Hepatocyte (in vitro differentiated cells): Measurements from ENCODE around the gene KRT71. TPM values are rescaled to one million over a fixed set of nuclear protein-coding genes. Genes with fewer than 3 reads are reported as not detected.

ENCODE experiments used
- DNase-seq: peaks from one replicate; pipeline ENCODE4 v3.0.0-alpha.2; 2016; ENCODE audit warnings: low spot score
- H2AFZ ChIP-seq: fragments of 200-600 bp; sonication (generic); 2 replicates; pipeline ENCODE4 v1.6.0; 2016; ENCODE audit warnings: antibody characterized with exemption, mild to moderate bottlenecking
- H3K27ac ChIP-seq: fragments of 200-600 bp; sonication (generic); 2 replicates; pipeline ENCODE4 v1.5.1; 2016; ENCODE audit warnings: mild to moderate bottlenecking
- H3K27me3 ChIP-seq: fragments of 200-600 bp; sonication (generic); 2 replicates; pipeline ENCODE4 v1.6.1; 2016
- H3K36me3 ChIP-seq: fragments of 200-600 bp; sonication (generic); replicated peaks from 2 replicates; pipeline ENCODE4 v1.5.1; 2016; ENCODE audit warnings: low read depth; ENCODE audit not compliant: insufficient read depth
- H3K4me1 ChIP-seq: fragments of 200-600 bp; sonication (generic); 2 replicates; pipeline ENCODE4 v1.5.1; 2016; ENCODE audit warnings: mild to moderate bottlenecking, moderate library complexity; ENCODE audit not compliant: insufficient read depth
- H3K4me2 ChIP-seq: fragments of 200-600 bp; sonication (generic); 2 replicates; pipeline ENCODE4 v1.6.0; 2016
- H3K4me3 ChIP-seq: fragments of 200-600 bp; sonication (generic); 2 replicates; pipeline ENCODE4 v1.5.1; 2016; ENCODE audit warnings: mild to moderate bottlenecking
- H3K79me2 ChIP-seq: fragments of 200-600 bp; sonication (generic); 2 replicates; pipeline ENCODE4 v1.6.0; 2017; ENCODE audit warnings: mild to moderate bottlenecking
- H3K9me2 ChIP-seq: fragments of 200-600 bp; sonication (generic); replicated peaks from 2 replicates; pipeline ENCODE4 v1.6.0; 2017; ENCODE audit warnings: mild to moderate bottlenecking; ENCODE audit not compliant: insufficient read depth
- H3K9me3 ChIP-seq: fragments of 200-600 bp; sonication (generic); 2 replicates; pipeline ENCODE4 v1.5.1; 2016; ENCODE audit warnings: low read depth, mild to moderate bottlenecking
- H4K20me1 ChIP-seq: fragments of 200-600 bp; sonication (generic); 2 replicates; pipeline ENCODE4 v1.6.0; 2016; ENCODE audit warnings: mild to moderate bottlenecking; ENCODE audit not compliant: insufficient read depth, poor library complexity, severe bottlenecking
- CTCF ChIP-seq: fragments of 200-600 bp; sonication (generic); IDR thresholded peaks from 2 replicates; pipeline ENCODE4 v1.5.1; 2016; ENCODE audit warnings: antibody characterized with exemption, mild to moderate bottlenecking; ENCODE audit not compliant: poor library complexity
- EZH2 ChIP-seq: fragments of 200-600 bp; sonication (generic); IDR thresholded peaks from 2 replicates; pipeline ENCODE4 v1.6.1; 2016; ENCODE audit warnings: antibody characterized with exemption, mild to moderate bottlenecking, borderline replicate concordance
- EZH2phosphoT487 ChIP-seq: fragments of 200-600 bp; sonication (generic); IDR thresholded peaks from one replicate; pipeline ENCODE4 v1.6.1; 2018; ENCODE audit warnings: antibody characterized with exemption, mild to moderate bottlenecking, low read depth, moderate library complexity; ENCODE audit not compliant: unreplicated experiment, severe bottlenecking
- WGBS: methylation state at CpG from one replicate; pipeline ENCODE4 v1.1.6; 2016; ENCODE audit warnings: low lambda C conversion rate; ENCODE audit errors: missing lambda C conversion rate; 5-methylcytosine and 5-hydroxymethylcytosine counted together
- polyA plus RNA-seq: library from polyadenylated mRNA; unstranded; fragments of >200 nt; fragmentation: Nextera tagmentation; extraction: Ambion mirVana; gene quantifications from 2 replicates; pipeline ENCODE4 v1.2.1, GENCODE V29; 2016
- total RNA-seq: library from RNA; depleted of rRNA; stranded (reverse); fragments of >200 nt; gene quantifications from 2 replicates; pipeline ENCODE4 v1.2.3, GENCODE V29; 2014

KRT71 gene
- total and polyA plus RNA-seq, 2 experiments from 2014 or later, result not detected

GRCh38 chr12:52600941-52601481 is 48.1 kb upstream of the KRT71 start, which contains the start of gene KRT72:
KRT72 (minus strand) TSS chr12:52601463; CDS start chr12:52601452, 11 bp downstream.
- Histone ChIP-seq H2AFZ (no peak within 1 kb of the TSS), H3K36me3 (no peaks in the 10 kb centered on the region), H3K27ac (no peak within 1 kb of the TSS), H3K27me3 (peaks cover 19% of the 10 kb centered on the region), H3K9me2 (no peaks in the 10 kb centered on the region), H3K4me1 (no peaks in the 10 kb centered on the region), H3K4me3 (no peak within 1 kb of the TSS), H3K4me2 (no peak within 1 kb of the TSS), H4K20me1 (no peaks in the 10 kb centered on the region), H3K9me3 (no peaks in the 10 kb centered on the region), H3K79me2 (no peaks in the 10 kb centered on the region)
- DNase-seq, result no peak
- TF ChIP-seq EZH2 (no peak), EZH2phosphoT487 (no peak), CTCF (no peak)
- 92% methylated on average over 48 of the region's 48 CpGs for WGBS

- DNase-seq, result no peak
These were observed 47.5 kb upstream of the KRT71 start for GRCh38 chr12:52600475-52600874.

GRCh38 chr12:52600071-52600470 is 47.1 kb upstream of the KRT71 start:
- Histone ChIP-seq H3K27me3 (peaks cover 19% of the 10 kb centered on the region), H3K4me1 (no peaks in the 10 kb centered on the region), H3K4me2 (no peak overlapping the region), H3K36me3 (no peaks in the 10 kb centered on the region), H4K20me1 (no peaks in the 10 kb centered on the region), H3K9me2 (no peaks in the 10 kb centered on the region), H3K9me3 (no peaks in the 10 kb centered on the region), H3K79me2 (no peaks in the 10 kb centered on the region), H3K27ac (no peak overlapping the region), H3K4me3 (no peak overlapping the region), H2AFZ (no peak overlapping the region)
- TF ChIP-seq EZH2 (no peak), EZH2phosphoT487 (no peak), CTCF (no peak)
- DNase-seq, result no peak
- WGBS, result 66% methylated on average over 2 of the region's 2 CpGs

More at GRCh38 chr12:52600475-52600874, 47.5 kb upstream of the KRT71 start:
- TF ChIP-seq EZH2phosphoT487 (no peak), CTCF (no peak), EZH2 (no peak)
- Histone ChIP-seq H3K79me2 (no peaks in the 10 kb centered on the region), H3K27me3 (peaks cover 19% of the 10 kb centered on the region), H3K27ac (no peak overlapping the region), H3K9me2 (no peaks in the 10 kb centered on the region), H3K4me2 (no peak overlapping the region), H3K4me3 (no peak overlapping the region), H3K36me3 (no peaks in the 10 kb centered on the region), H3K9me3 (no peaks in the 10 kb centered on the region), H2AFZ (no peak overlapping the region), H3K4me1 (no peaks in the 10 kb centered on the region), H4K20me1 (no peaks in the 10 kb centered on the region)
- WGBS, result 88% methylated on average over 12 of the region's 12 CpGs
